Upper lobe of left lung (tissue), 6 donors: ENCODE measurements around the gene NIM1K. TPM values are rescaled to one million over a fixed set of nuclear protein-coding genes. Genes with fewer than 3 reads are reported as not detected.

Experiments
- ATAC-seq, 2 donors: fragments of 200-7000 bp; cut with Tn5 transposase; one replicate each; pipeline ENCODE4 v1.9.1; 2022; ENCODE audit warnings: mild to moderate bottlenecking in 2 of 2, moderate library complexity in 2 of 2; ENCODE audit not compliant: low FRiP score in 2 of 2
- DNase-seq, 2 donors: peaks; one replicate each; pipeline ENCODE4 v3.0.0-alpha.2; 2019 to 2020
- H3K27ac ChIP-seq, 4 donors: fragments of 200-600 bp; sonication (generic); one replicate each; pipeline ENCODE4 v1.5.1; 2016 to 2019
- H3K27me3 ChIP-seq, 4 donors: fragments of 200-600 bp; sonication (generic); one replicate each; pipeline ENCODE4 v1.5.1; 2017 to 2019
- H3K36me3 ChIP-seq, 4 donors: fragments of 200-600 bp; sonication (generic); one replicate each; pipeline ENCODE4 v1.5.1; 2016 to 2019
- H3K4me1 ChIP-seq, 4 donors: fragments of 200-600 bp; sonication (generic); one replicate each; pipeline ENCODE4 v1.5.1; 2018 to 2019
- H3K4me3 ChIP-seq, 4 donors: fragments of 200-600 bp; sonication (generic); one replicate each; pipeline ENCODE4 v1.5.1; 2017 to 2019; ENCODE audit warnings: mild to moderate bottlenecking in 2 of 4, moderate library complexity in 1 of 4
- H3K9me3 ChIP-seq, 4 donors: fragments of 200-600 bp; sonication (generic); one replicate each; pipeline ENCODE4 v1.5.1; 2018 to 2019
- EP300 ChIP-seq, 4 donors: sonication (generic); formaldehyde crosslinking; IDR thresholded peaks; one replicate each; pipeline ENCODE4 v1.5.1; 2017; ENCODE audit warnings: antibody characterized with exemption in 4 of 4, control low read depth in 2 of 4
- POLR2A ChIP-seq, 4 donors: fragments of 450-650 bp; IDR thresholded peaks; one replicate each; pipeline ENCODE4 v1.5.1; 2016 to 2017; ENCODE audit warnings: antibody characterized with exemption in 4 of 4, mild to moderate bottlenecking in 2 of 4
- POLR2AphosphoS5 ChIP-seq, 2 donors: sonication (generic); formaldehyde crosslinking; IDR thresholded peaks; one replicate each; pipeline ENCODE4 v1.5.1; 2017; ENCODE audit warnings: antibody characterized with exemption in 2 of 2
- WGBS, 2 donors: methylation state at CpG; one replicate each; pipeline ENCODE4 v1.1.5; 2017 to 2018; 5-methylcytosine and 5-hydroxymethylcytosine counted together
- total RNA-seq, 6 donors: library from RNA; depleted of rRNA in 4 of 6; stranded (reverse); fragments of >200 nt in 4 of 6; gene quantifications; one replicate each; pipeline versions ENCODE4 v1.1.0 to v1.2.1, GENCODE V29; 2016 to 2021
- TF ChIP-seq, protein P1 (sequence below), 6 experiments: fragments of 450-650 bp in 4 of 6; fragments of 200-600 bp in 2 of 6; sonication (generic) in 2 of 6; IDR thresholded peaks; one replicate each; pipeline ENCODE4 v1.5.1; 2016 to 2019; ENCODE audit warnings: antibody characterized with exemption in 6 of 6
- donor health status: DM: no; HTN: no; CAD: no; lungs with moderate emphysema.
- donor health status: DM: no; HTN: yes; CAD: no; lungs with severe emphysema.

Gene NIM1K
- total RNA-seq, 6 donors from 2014 or later: 1.8 to 29.3 (median 4.6) TPM

DNA sequence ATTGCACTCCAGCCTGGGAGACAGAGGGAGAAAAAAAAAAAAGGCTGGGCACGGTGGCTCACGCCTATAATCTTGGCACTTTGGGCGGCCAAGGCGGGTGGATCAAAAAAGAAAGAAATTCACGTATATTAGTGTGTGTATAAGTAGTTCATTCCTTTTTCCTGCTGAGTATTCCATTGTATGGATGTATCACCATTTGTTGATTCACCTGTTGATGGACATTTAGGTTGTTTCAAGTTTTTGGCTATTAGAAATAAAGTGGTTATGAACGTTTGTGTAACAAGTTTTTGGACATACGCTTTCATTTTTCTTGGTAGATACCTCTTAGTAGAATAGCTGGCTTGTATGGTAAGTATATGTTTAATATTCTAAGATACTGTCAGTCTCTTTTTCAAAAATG, 42.8 kb upstream of the NIM1K start:
- Histone ChIP-seq H3K27me3 (no peaks in the 10 kb centered on the region), H3K9me3 (no peaks in the 10 kb centered on the region), H3K27ac (no peak overlapping the region), H3K36me3 (peaks cover 2 to 21% (median 5%) of the 10 kb centered on the region in 4 donors), H3K4me1 (no peaks in the 10 kb centered on the region), H3K4me3 (no peak overlapping the region)
- TF ChIP-seq, protein P1, sequence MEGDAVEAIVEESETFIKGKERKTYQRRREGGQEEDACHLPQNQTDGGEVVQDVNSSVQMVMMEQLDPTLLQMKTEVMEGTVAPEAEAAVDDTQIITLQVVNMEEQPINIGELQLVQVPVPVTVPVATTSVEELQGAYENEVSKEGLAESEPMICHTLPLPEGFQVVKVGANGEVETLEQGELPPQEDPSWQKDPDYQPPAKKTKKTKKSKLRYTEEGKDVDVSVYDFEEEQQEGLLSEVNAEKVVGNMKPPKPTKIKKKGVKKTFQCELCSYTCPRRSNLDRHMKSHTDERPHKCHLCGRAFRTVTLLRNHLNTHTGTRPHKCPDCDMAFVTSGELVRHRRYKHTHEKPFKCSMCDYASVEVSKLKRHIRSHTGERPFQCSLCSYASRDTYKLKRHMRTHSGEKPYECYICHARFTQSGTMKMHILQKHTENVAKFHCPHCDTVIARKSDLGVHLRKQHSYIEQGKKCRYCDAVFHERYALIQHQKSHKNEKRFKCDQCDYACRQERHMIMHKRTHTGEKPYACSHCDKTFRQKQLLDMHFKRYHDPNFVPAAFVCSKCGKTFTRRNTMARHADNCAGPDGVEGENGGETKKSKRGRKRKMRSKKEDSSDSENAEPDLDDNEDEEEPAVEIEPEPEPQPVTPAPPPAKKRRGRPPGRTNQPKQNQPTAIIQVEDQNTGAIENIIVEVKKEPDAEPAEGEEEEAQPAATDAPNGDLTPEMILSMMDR (IDR thresholded peaks at IDR 0.05): no peak
- no peak for TF ChIP-seq POLR2A (IDR thresholded peaks at IDR 0.05)
- no peak for TF ChIP-seq EP300 (IDR thresholded peaks at IDR 0.05)
- TF ChIP-seq POLR2AphosphoS5 (IDR thresholded peaks at IDR 0.05): no peak
- no peak for DNase-seq
- 90 to 91% methylated on average over 7 of the region's 7 CpGs for WGBS, 2 donors
- no peak for ATAC-seq

DNA sequence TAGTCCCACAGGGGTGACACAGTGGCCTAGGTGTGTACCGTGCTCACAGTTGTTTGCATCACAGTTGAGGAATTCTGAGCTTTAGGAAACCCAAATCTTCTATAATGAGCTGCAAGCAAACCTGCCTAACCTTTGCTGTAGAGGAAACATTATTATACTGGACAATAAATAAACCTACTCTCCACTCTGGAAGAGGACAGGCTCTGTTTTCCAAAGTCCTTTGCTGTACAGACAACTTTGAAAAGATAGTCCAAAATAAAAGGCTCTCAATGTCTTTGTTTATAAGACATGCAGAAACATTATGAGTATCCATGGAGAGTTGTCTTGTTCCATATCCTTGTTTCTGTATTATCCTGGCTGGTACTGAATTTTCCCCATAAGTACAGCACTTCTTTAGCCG, 42.0 kb upstream of the NIM1K start:
- peaks cover 0 to 3% (median 0%) of the 10 kb centered on the region in 4 donors for H3K4me1 ChIP-seq
- TF ChIP-seq POLR2AphosphoS5 (IDR thresholded peaks at IDR 0.05) (no peak), EP300 (IDR thresholded peaks at IDR 0.05) (no peak), POLR2A (IDR thresholded peaks at IDR 0.05) (no peak)
- TF ChIP-seq, protein P1 (IDR thresholded peaks at IDR 0.05): no peak
- H3K27me3 ChIP-seq: no peaks in the 10 kb centered on the region
- H3K9me3 ChIP-seq: no peaks in the 10 kb centered on the region
- ATAC-seq (no peak), DNase-seq (no peak)
- 94 to 97% methylated on average over 2 of the region's 2 CpGs for WGBS, 2 donors
- H3K4me3 ChIP-seq: no peak overlapping the region
- peaks cover 1 to 13% (median 5%) of the 10 kb centered on the region in 4 donors for H3K36me3 ChIP-seq
- H3K27ac ChIP-seq: no peak overlapping the region

DNA sequence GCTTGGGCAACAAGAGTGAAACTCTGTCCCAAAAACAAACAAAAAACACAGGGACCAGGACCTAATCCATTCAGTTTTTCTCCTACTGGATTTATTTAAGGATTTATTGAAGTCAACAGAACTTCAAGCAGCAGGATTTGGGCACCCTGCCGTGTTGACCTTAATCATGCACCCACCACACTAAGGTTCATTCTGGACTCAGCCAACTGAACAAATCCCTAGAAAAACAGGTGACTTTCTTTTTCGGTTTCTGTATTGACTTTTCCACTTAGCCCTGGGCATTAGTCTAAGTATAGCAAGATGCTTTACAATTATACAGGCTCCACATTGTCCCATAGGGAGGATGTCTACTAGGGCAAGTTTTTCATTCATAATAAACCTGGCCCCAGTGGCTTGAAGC, 41.3 kb upstream of the NIM1K start:
- TF ChIP-seq POLR2AphosphoS5 (IDR thresholded peaks at IDR 0.05): no peak
- TF ChIP-seq POLR2A (IDR thresholded peaks at IDR 0.05): no peak
- TF ChIP-seq, protein P1 (IDR thresholded peaks at IDR 0.05): no peak
- no peak for TF ChIP-seq EP300 (IDR thresholded peaks at IDR 0.05)
- no peak for ATAC-seq
- 88 to 92% methylated on average over 2 of the region's 2 CpGs for WGBS, 2 donors
- Histone ChIP-seq H3K36me3 (peaks cover 0 to 12% (median 5%) of the 10 kb centered on the region in 4 donors), H3K27ac (no peak overlapping the region), H3K27me3 (no peaks in the 10 kb centered on the region), H3K4me1 (peaks cover 0 to 3% (median 0%) of the 10 kb centered on the region in 4 donors), H3K4me3 (no peak overlapping the region), H3K9me3 (no peaks in the 10 kb centered on the region)
- no peak for DNase-seq

DNA sequence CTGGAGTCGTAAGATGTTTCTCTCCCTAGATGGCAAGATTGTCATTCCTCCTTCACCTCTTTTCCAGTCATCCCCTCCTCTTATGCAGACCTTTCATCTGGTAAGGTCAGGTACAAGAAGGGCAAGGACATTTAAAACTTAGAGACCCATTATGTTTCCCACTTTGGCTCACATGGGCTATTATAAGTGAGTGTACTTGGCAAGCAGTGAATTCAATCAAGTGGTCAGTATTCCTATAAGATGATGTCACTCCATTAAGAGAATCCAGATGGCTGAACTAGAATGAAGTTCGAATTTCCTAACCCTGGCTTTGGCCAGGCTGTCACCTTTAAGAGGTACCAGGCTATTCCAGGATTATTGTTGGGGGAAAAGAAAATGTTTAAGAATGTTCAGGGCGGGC, 39.1 kb upstream of the NIM1K start:
- H3K4me3 ChIP-seq: no peak overlapping the region
- TF ChIP-seq POLR2A (IDR thresholded peaks at IDR 0.05): no peak
- TF ChIP-seq POLR2AphosphoS5 (IDR thresholded peaks at IDR 0.05): no peak
- TF ChIP-seq EP300 (IDR thresholded peaks at IDR 0.05): no peak
- no peaks in the 10 kb centered on the region for H3K9me3 ChIP-seq
- 97 to 98% methylated on average over 3 of the region's 3 CpGs for WGBS, 2 donors
- H3K27ac ChIP-seq: no peak overlapping the region
- H3K36me3 ChIP-seq: peaks cover 0 to 6% (median 5%) of the 10 kb centered on the region in 4 donors
- peaks cover 0 to 3% (median 0%) of the 10 kb centered on the region in 4 donors for H3K4me1 ChIP-seq
- DNase-seq: no peak
- no peak for ATAC-seq
- H3K27me3 ChIP-seq: no peaks in the 10 kb centered on the region

DNA sequence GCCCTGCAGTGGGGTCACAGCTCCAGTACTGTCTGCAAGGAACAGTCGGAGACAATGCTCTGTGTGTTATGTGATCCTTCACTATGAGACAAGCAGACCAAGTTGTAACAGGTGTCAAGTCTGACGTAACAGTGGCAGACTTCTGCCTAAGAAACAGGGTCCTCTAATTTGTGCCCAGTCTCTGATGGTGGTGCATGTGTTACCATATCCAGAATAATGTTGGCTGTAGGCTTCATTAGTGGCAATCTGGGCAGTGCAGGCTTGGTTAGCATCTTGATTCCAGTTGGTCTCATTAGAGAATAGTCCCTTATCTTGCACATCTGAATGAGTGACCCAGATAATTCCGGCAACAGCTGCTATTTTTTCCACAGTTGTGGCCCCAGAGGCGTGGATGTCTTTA, 37.6 kb upstream of the NIM1K start:
- Histone ChIP-seq H3K9me3 (no peaks in the 10 kb centered on the region), H3K27me3 (no peaks in the 10 kb centered on the region), H3K4me3 (no peak overlapping the region), H3K4me1 (peaks cover 0 to 3% (median 0%) of the 10 kb centered on the region in 4 donors), H3K36me3 (peaks cover 0 to 13% (median 5%) of the 10 kb centered on the region in 4 donors), H3K27ac (no peak overlapping the region)
- 74 to 85% methylated on average over 4 of the region's 4 CpGs for WGBS, 2 donors
- TF ChIP-seq, protein P1 (IDR thresholded peaks at IDR 0.05): no peak
- no peak for TF ChIP-seq POLR2AphosphoS5 (IDR thresholded peaks at IDR 0.05)
- TF ChIP-seq POLR2A (IDR thresholded peaks at IDR 0.05): no peak
- no peak for TF ChIP-seq EP300 (IDR thresholded peaks at IDR 0.05)
- ATAC-seq (no peak), DNase-seq (no peak)
